Loucy (cell line): Measurements from ENCODE around the gene RAP1GAP2.

ENCODE experiments used
- H2AFZ ChIP-seq: fragments of 200-600 bp; sonication (generic); 2 replicates; pipeline ENCODE4 v1.6.0; 2016; ENCODE audit warnings: antibody characterized with exemption, mild to moderate bottlenecking, low read length, moderate library complexity
- H3F3A ChIP-seq: fragments of 200-600 bp; 2 replicates; pipeline ENCODE4 v1.6.0; 2016; ENCODE audit warnings: antibody characterized with exemption, low read depth, mild to moderate bottlenecking
- H3K27me3 ChIP-seq: fragments of 200-600 bp; sonication (generic); 2 replicates; pipeline ENCODE4 v1.6.1; 2014; ENCODE audit warnings: low read length, mild to moderate bottlenecking; ENCODE audit not compliant: insufficient read depth, poor library complexity, severe bottlenecking
- H3K36me3 ChIP-seq: fragments of 200-600 bp; sonication (generic); 2 replicates; pipeline ENCODE4 v1.6.1; 2016; ENCODE audit warnings: low read length; ENCODE audit not compliant: insufficient read depth
- H3K4me1 ChIP-seq: fragments of 200-600 bp; sonication (generic); 2 replicates; pipeline ENCODE4 v1.5.1; 2014; ENCODE audit warnings: low read length, mild to moderate bottlenecking; ENCODE audit not compliant: insufficient read depth, poor library complexity, severe bottlenecking
- H3K4me2 ChIP-seq: fragments of 200-600 bp; sonication (generic); 2 replicates; pipeline ENCODE4 v1.6.0; 2014; ENCODE audit warnings: antibody characterized with exemption, low read length, low read depth, mild to moderate bottlenecking; ENCODE audit not compliant: poor library complexity, severe bottlenecking
- H3K4me3 ChIP-seq: fragments of 200-600 bp; sonication (generic); 2 replicates; pipeline ENCODE4 v1.5.1; 2014; ENCODE audit warnings: low read length, mild to moderate bottlenecking, mixed read lengths; ENCODE audit not compliant: poor library complexity, severe bottlenecking
- H3K79me2 ChIP-seq: fragments of 200-600 bp; sonication (generic); 2 replicates; pipeline ENCODE4 v1.6.1; 2014; ENCODE audit warnings: low read length; ENCODE audit not compliant: insufficient read depth
- H3K9ac ChIP-seq: fragments of 200-600 bp; sonication (generic); 2 replicates; pipeline ENCODE4 v1.6.0; 2014; ENCODE audit warnings: mild to moderate bottlenecking, low read depth, low read length, moderate library complexity; ENCODE audit not compliant: poor library complexity, severe bottlenecking
- H3K9me2 ChIP-seq: fragments of 200-600 bp; sonication (generic); replicated peaks from 2 replicates; pipeline ENCODE4 v1.6.1; 2016; ENCODE audit warnings: low read depth, low read length, mixed read lengths
- H3K9me3 ChIP-seq: fragments of 200-600 bp; sonication (generic); 2 replicates; pipeline ENCODE4 v1.6.1; 2014; ENCODE audit warnings: mild to moderate bottlenecking, antibody characterized with exemption, low read length, low read depth; ENCODE audit not compliant: insufficient read depth
- H4K20me1 ChIP-seq: fragments of 200-600 bp; sonication (generic); 2 replicates; pipeline ENCODE4 v1.6.0; 2014; ENCODE audit warnings: antibody characterized with exemption, low read length, mild to moderate bottlenecking; ENCODE audit not compliant: insufficient read depth, poor library complexity, severe bottlenecking
- EZH2phosphoT487 ChIP-seq: fragments of 200-600 bp; IDR thresholded peaks from 2 replicates; pipeline ENCODE4 v1.6.1; 2018; ENCODE audit warnings: antibody characterized with exemption, mild to moderate bottlenecking, moderate library complexity, borderline replicate concordance
- TF ChIP-seq, protein P1 (sequence below): fragments of 200-600 bp; sonication (generic); conservative IDR thresholded peaks from 2 replicates; pipeline ENCODE4 v1.5.1; 2014; ENCODE audit warnings: mild to moderate bottlenecking, antibody characterized with exemption, low read length

The RAP1GAP2 gene

DNA sequence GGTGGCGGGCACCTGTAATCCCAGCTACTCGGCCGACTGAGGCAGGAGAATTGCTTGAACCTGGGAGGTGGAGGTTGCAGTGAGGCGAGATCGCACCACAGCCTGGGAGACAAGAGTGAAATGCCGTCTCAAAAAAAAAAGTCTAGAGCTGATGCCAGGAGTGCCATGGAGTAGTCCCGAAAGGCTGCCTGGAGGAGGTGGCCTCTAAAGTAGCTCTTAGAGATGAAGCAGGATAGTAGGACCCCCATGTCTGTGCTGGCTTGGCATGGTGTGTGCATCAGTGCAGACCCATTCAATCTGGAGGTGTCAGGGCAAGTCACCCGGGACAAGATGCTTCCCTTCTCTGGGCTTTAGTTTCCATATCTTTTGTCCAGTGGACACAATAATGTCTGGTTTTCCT, 6.3 kb downstream of the RAP1GAP2 start:
- H2AFZ ChIP-seq, result no peak overlapping the region
- H4K20me1 ChIP-seq, result peaks cover 35% of the 10 kb centered on the region
- peaks cover 50% of the 10 kb centered on the region for H3K4me1 ChIP-seq
- no peaks in the 10 kb centered on the region for H3K27me3 ChIP-seq
- H3K4me3 ChIP-seq, result no peak overlapping the region
- no peaks in the 10 kb centered on the region for H3F3A ChIP-seq
- H3K79me2 ChIP-seq, result peaks cover 87% of the 10 kb centered on the region
- H3K4me2 ChIP-seq, result peak overlapping the region; percentile 46
- H3K9me3 ChIP-seq, result no peaks in the 10 kb centered on the region
- peaks cover 12% of the 10 kb centered on the region; the same call in 1 of the 2 replicates for H3K36me3 ChIP-seq
- peak overlapping the region; percentile 44 for H3K9ac ChIP-seq
- H3K9me2 ChIP-seq, result no peaks in the 10 kb centered on the region
- TF ChIP-seq EZH2phosphoT487, result no peak
- TF ChIP-seq, protein P1, sequence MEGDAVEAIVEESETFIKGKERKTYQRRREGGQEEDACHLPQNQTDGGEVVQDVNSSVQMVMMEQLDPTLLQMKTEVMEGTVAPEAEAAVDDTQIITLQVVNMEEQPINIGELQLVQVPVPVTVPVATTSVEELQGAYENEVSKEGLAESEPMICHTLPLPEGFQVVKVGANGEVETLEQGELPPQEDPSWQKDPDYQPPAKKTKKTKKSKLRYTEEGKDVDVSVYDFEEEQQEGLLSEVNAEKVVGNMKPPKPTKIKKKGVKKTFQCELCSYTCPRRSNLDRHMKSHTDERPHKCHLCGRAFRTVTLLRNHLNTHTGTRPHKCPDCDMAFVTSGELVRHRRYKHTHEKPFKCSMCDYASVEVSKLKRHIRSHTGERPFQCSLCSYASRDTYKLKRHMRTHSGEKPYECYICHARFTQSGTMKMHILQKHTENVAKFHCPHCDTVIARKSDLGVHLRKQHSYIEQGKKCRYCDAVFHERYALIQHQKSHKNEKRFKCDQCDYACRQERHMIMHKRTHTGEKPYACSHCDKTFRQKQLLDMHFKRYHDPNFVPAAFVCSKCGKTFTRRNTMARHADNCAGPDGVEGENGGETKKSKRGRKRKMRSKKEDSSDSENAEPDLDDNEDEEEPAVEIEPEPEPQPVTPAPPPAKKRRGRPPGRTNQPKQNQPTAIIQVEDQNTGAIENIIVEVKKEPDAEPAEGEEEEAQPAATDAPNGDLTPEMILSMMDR, result no peak

DNA sequence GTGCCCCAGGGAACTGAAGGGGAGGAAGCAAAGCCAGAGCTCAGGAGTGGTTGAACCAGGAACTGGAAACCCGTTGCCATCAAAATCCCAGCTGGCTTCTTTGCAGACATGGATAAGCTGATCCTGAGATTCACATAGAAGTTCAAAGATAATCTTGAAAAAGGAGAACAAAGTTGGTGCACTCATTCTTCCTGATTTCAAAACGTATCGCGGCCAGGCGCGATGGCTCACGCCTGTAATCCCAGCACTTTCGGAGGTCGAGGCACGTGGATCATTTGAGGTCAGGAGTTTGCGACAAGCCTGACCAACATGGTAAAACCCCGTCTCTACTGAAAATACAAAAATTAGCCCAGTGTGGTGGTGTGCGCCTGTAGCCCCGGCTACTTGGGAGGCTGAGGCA, 7.1 kb downstream of the RAP1GAP2 start:
- peaks cover 87% of the 10 kb centered on the region for H3K79me2 ChIP-seq
- H3K36me3 ChIP-seq, result peaks cover 12% of the 10 kb centered on the region; the same call in 1 of the 2 replicates
- no peak overlapping the region for H2AFZ ChIP-seq
- no peak for TF ChIP-seq EZH2phosphoT487
- TF ChIP-seq, protein P1, result no peak
- peak overlapping the region; percentile 46 for H3K4me2 ChIP-seq
- no peaks in the 10 kb centered on the region for H3K27me3 ChIP-seq
- H3F3A ChIP-seq, result no peaks in the 10 kb centered on the region
- no peak overlapping the region for H3K4me3 ChIP-seq
- peak overlapping the region; percentile 44 for H3K9ac ChIP-seq
- H3K9me3 ChIP-seq, result no peaks in the 10 kb centered on the region
- H3K4me1 ChIP-seq, result peaks cover 49% of the 10 kb centered on the region
- H3K9me2 ChIP-seq, result no peaks in the 10 kb centered on the region
- H4K20me1 ChIP-seq, result peaks cover 27% of the 10 kb centered on the region

DNA sequence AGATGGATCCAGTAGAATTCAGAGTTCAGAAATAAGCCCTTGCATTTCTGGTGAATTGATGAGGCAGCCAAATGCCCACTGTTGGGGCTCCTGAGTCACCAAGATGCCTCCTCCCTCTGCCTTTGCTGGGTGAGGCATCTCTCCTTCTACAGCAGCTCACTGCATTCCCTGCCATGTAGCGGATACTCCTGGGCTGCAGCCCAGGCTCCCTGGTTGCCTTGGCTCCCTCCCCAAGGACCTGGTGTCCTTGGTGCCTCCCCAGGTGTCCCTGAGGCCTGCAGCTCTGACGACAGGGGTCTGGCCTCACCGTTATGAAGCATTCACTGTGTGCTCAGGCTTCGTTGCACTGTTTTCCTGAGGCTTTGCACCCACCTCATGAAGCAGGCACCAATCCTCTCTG, 7.7 kb downstream of the RAP1GAP2 start:
- H3K27me3 ChIP-seq, result no peaks in the 10 kb centered on the region
- H3F3A ChIP-seq, result no peaks in the 10 kb centered on the region
- peaks cover 23% of the 10 kb centered on the region for H4K20me1 ChIP-seq
- H3K4me1 ChIP-seq, result peaks cover 44% of the 10 kb centered on the region
- peak overlapping the region; percentile 16 for H3K4me2 ChIP-seq
- H3K9ac ChIP-seq, result peak overlapping the region; percentile 38
- H3K9me3 ChIP-seq, result no peaks in the 10 kb centered on the region
- H3K9me2 ChIP-seq, result no peaks in the 10 kb centered on the region
- H3K36me3 ChIP-seq, result peaks cover 12% of the 10 kb centered on the region; the same call in 1 of the 2 replicates
- no peak overlapping the region for H3K4me3 ChIP-seq
- H2AFZ ChIP-seq, result no peak overlapping the region
- peaks cover 87% of the 10 kb centered on the region for H3K79me2 ChIP-seq
- no peak for TF ChIP-seq EZH2phosphoT487
- TF ChIP-seq, protein P1, result no peak
